ENCODE data around the gene GNG8. TPM values are rescaled to one million over a fixed set of nuclear protein-coding genes. Genes with fewer than 3 reads are reported as not detected.

Gene GNG8
- total and polyA plus RNA-seq, 2 experiments from 2014 or later: 5.9 TPM; not detected in 1

DNA sequence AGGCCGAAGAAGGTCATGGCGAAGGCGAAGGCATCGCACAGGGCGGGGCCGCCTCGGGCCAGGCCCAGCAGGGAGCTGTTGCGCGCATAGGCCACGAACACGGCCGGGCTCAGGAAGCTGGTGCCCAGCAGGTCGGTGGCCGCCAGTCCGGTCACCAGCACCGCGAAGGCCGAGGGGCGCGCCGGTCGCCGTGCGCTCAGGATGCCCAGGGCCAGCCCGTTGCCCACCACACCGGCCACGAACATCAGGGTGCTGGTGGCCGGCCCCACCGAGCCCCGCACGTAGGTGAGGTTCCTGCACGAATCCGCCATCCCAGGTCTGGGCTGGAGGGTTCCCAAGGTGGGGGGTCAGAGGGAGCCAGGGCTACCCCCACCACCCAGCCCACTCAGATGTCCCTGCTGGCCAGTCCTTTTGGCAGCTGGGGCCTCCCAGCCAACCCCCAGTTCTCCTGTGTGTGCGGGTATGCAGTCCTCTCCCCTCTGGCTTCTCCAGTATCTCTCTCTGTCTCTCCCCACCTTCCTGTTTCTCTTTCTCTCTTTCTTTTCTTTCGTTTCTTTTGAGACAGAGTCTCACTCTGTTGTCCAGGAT lies 12.0 kb downstream of the GNG8 start:
- no peak overlapping the region for H3K4me3 Mint-ChIP-seq
- peaks cover 7% of the 10 kb centered on the region for H3K4me1 Mint-ChIP-seq
- H3K36me3 ChIP-seq (ENCODE audit: insufficient read depth): no peaks in the 10 kb centered on the region
- no peaks in the 10 kb centered on the region for H3K9me3 Mint-ChIP-seq
- no peak overlapping the region for H3K4me2 ChIP-seq
- no peak overlapping the region for H3K27ac Mint-ChIP-seq
- H3K9me2 ChIP-seq (ENCODE audit: insufficient read depth): no peaks in the 10 kb centered on the region
- no peak overlapping the region for H3K4me3 ChIP-seq
- no peak overlapping the region for H2AFZ ChIP-seq
- no peaks in the 10 kb centered on the region; the same call in 2 of the 3 replicates for H3K36me3 Mint-ChIP-seq (ENCODE audit: low read depth)
- no peaks in the 10 kb centered on the region for H3K27me3 ChIP-seq (ENCODE audit: insufficient read depth)
- no peaks in the 10 kb centered on the region for H3F3A ChIP-seq (replicated peaks; ENCODE audit: low read depth)
- H3K27me3 Mint-ChIP-seq (ENCODE audit: insufficient read depth, low read depth, poor library complexity): peaks cover 14% of the 10 kb centered on the region
- DNase-seq (ENCODE audit: low spot score) (no peak), ATAC-seq (no peak)
- TF ChIP-seq NANOG (IDR thresholded peaks at IDR 0.05; ENCODE audit: borderline replicate concordance) (no peak), EZH2phosphoT487 (IDR thresholded peaks at IDR 0.05; ENCODE audit: unreplicated experiment) (no peak), ZNF462 (CRISPR knock-in tag; IDR thresholded peaks at IDR 0.05) (no peak)
- TF ChIP-seq, protein P1, sequence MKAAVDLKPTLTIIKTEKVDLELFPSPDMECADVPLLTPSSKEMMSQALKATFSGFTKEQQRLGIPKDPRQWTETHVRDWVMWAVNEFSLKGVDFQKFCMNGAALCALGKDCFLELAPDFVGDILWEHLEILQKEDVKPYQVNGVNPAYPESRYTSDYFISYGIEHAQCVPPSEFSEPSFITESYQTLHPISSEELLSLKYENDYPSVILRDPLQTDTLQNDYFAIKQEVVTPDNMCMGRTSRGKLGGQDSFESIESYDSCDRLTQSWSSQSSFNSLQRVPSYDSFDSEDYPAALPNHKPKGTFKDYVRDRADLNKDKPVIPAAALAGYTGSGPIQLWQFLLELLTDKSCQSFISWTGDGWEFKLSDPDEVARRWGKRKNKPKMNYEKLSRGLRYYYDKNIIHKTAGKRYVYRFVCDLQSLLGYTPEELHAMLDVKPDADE (IDR thresholded peaks at IDR 0.05): no peak
- H4K20me1 ChIP-seq (replicated peaks; ENCODE audit: insufficient read depth): no peaks in the 10 kb centered on the region
- H3K27ac ChIP-seq (ENCODE audit: low read depth): no peak overlapping the region
- no peaks in the 10 kb centered on the region for H3K79me2 ChIP-seq (replicated peaks; ENCODE audit: insufficient read depth)
- no peaks in the 10 kb centered on the region for H3K4me1 ChIP-seq (ENCODE audit: insufficient read depth)

GRCh38 chr19:46622118-46622446 lies 13.9 kb downstream of the GNG8 start:
- Mint-ChIP-seq H3K4me1 (peaks cover 7% of the 10 kb centered on the region), H3K36me3 (ENCODE audit: low read depth) (no peaks in the 10 kb centered on the region; the same call in 2 of the 3 replicates), H3K27me3 (ENCODE audit: insufficient read depth, low read depth, poor library complexity) (peaks cover 14% of the 10 kb centered on the region), H3K9me3 (no peaks in the 10 kb centered on the region), H3K27ac (no peak overlapping the region), H3K4me3 (no peak overlapping the region)
- Histone ChIP-seq H3K9me2 (ENCODE audit: insufficient read depth) (no peaks in the 10 kb centered on the region), H3F3A (replicated peaks; ENCODE audit: low read depth) (no peaks in the 10 kb centered on the region), H3K79me2 (replicated peaks; ENCODE audit: insufficient read depth) (no peaks in the 10 kb centered on the region), H3K27ac (ENCODE audit: low read depth) (no peak overlapping the region), H3K36me3 (ENCODE audit: insufficient read depth) (no peaks in the 10 kb centered on the region), H3K27me3 (ENCODE audit: insufficient read depth) (no peaks in the 10 kb centered on the region), H3K4me1 (ENCODE audit: insufficient read depth) (no peaks in the 10 kb centered on the region; the same call in 1 of the 2 replicates), H2AFZ (no peak overlapping the region), H3K4me2 (no peak overlapping the region), H4K20me1 (replicated peaks; ENCODE audit: insufficient read depth) (no peaks in the 10 kb centered on the region), H3K4me3 (no peak overlapping the region)
- ATAC-seq: no peak
- no peak for TF ChIP-seq CREB1 (CRISPR knock-in tag; IDR thresholded peaks at IDR 0.05; ENCODE audit: low read depth)
- no peak for TF ChIP-seq NANOG (IDR thresholded peaks at IDR 0.05; ENCODE audit: borderline replicate concordance)
- TF ChIP-seq JUNB (IDR thresholded peaks at IDR 0.05; ENCODE audit: unreplicated experiment): no peak
- TF ChIP-seq EZH2 (IDR thresholded peaks at IDR 0.05; ENCODE audit: low read depth, unreplicated experiment): no peak
- TF ChIP-seq, protein P2, sequence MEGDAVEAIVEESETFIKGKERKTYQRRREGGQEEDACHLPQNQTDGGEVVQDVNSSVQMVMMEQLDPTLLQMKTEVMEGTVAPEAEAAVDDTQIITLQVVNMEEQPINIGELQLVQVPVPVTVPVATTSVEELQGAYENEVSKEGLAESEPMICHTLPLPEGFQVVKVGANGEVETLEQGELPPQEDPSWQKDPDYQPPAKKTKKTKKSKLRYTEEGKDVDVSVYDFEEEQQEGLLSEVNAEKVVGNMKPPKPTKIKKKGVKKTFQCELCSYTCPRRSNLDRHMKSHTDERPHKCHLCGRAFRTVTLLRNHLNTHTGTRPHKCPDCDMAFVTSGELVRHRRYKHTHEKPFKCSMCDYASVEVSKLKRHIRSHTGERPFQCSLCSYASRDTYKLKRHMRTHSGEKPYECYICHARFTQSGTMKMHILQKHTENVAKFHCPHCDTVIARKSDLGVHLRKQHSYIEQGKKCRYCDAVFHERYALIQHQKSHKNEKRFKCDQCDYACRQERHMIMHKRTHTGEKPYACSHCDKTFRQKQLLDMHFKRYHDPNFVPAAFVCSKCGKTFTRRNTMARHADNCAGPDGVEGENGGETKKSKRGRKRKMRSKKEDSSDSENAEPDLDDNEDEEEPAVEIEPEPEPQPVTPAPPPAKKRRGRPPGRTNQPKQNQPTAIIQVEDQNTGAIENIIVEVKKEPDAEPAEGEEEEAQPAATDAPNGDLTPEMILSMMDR (conservative IDR thresholded peaks at IDR 0.05; ENCODE audit: low read depth in 2 of 2): no peak
- TF ChIP-seq ZNF331 (CRISPR knock-in tag; IDR thresholded peaks at IDR 0.05; ENCODE audit: low read depth): no peak
- DNase-seq (ENCODE audit: low spot score): no peak

Measured in GM23338 (cell line).